ENCODE measurements around the gene SKI.
"Not testable (repeated sequence)": the region's sequence is repeated elsewhere in the genome, so short reads cannot be mapped to it uniquely, and the experiment has no call there.

Gene SKI

DNA sequence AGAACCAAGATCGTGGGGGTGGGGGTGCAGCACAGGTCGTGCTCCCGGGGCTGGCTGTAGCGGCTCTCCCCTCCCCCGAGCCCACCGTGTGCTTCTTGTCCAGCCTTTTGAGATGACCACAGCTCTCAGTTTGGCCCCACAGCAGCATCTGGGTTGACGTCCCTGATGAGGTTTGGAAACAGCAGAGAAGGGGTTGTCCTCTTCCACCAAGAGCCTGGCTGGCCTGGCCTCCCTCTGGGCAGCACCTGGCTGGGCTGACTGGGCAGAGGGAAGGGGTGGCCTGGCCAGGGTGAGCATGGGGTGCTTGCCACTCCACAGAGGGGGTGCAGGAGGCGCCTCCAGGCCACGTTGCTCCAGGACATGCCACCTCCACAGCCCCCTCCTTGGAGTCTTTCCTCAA lies 61.5 kb downstream of the SKI start:
- DNase-seq = no peak

- no peak for DNase-seq
These were observed 62.1 kb downstream of the SKI start for GRCh38 chr1:2290171-2290578.

GRCh38 chr1:2290595-2291510 lies 62.7 kb downstream of the SKI start:
- DNase-seq = peak in 44 of 51 donors; percentile 27 to 79 (median 56)

DNA sequence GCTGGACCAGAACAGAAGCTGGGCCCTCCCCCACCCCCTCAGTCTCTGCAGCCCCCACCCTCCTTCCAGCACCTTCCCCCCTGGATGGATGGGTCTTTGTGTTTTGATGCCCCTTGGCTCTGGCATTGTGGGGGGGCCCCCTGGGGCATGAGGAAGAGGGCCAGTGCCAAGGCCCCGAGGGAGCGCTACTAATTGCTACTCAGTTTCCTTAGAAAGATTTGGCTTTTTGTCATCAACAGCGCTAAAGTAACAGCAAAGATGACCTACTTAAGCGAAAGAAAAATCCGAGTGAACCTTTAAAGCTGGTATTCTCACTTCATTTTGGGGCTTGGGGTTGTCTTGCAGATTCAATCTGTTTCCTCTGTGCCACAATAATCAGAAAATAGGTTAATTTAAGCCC lies 63.5 kb downstream of the SKI start:
- DNase-seq = no peak

DNA sequence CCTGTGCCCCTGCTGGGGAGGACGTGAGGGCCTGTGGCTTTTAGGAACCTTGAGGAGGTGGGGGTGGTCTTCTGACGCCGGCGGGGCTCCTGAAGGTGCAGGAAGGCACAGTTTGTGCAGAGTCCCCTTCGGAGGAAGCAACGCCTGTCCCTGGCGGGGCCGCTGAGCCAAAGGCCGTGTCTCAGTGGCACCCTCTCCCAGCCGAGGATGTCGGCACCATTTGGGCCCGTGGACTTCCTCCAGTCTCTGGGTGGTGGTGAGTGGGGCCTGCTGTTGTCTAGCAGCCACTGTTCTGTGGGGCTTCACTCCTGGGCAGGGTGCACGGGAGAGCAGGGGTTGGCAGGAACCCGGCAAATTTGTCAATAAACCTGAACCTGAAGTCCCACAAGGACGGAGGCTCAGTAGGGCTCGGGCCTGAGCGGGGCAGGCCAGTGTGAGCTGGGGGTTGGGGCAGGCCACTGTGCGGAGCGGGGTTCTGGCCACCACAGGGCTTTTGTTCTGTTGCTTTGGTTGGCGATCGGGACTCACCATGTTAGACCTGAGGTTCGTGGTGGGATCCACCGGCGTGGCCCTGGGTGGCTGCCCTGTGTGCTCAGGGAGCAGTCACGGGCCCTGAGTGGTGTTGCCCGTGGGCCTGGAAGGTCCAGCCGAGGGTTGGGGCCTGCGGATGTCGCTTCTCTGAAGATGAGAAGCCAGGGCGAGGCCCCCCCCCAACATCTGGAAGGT lies 64.8 kb downstream of the SKI start:
- no peak for DNase-seq

GRCh38 chr1:2294033-2294724 lies 66.1 kb downstream of the SKI start:
- no peak for DNase-seq

DNA sequence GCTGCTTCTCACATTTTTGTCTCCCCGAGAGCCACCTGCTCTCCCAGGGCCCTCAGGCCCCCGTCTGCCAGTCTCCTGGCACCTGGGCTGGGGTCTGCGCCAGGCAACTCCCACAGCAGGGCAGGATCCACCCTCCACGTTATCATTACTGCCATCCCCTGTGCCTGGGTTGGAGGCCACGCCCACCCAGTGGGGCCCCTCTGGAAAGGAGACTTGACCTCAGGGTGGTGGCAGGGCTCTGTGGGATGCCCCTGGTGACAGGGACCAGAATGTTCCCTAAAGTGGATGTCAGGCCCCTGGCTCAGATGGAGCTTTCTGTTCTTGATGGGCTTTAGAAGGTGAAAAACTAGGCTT lies 66.6 kb downstream of the SKI start:
- no peak for DNase-seq

DNA sequence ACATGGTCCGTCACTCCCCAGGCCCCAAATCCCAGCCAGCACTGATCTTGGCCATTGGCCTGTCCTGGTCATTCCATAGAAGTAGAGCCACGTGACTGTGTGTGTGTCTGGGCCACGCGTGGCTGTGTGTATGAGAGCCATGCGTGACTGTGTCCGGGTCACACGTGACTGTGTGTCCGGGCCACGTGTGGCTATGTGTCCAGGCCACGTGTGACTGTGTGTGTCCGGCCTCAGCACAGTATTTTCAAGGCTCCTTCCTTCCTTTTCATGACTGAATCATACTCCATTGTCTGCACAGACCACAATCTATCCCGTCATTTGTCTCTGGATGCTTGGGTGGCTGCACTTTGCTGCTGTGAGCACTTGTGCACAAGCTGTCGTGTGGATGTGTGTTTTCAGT lies 67.4 kb downstream of the SKI start:
- DNase-seq = no peak

GRCh38 chr1:2296211-2296610 lies 68.1 kb downstream of the SKI start:
- not testable (repeated sequence) for DNase-seq

GRCh38 chr1:2296614-2297013 lies 68.5 kb downstream of the SKI start:
- no peak for DNase-seq

DNA sequence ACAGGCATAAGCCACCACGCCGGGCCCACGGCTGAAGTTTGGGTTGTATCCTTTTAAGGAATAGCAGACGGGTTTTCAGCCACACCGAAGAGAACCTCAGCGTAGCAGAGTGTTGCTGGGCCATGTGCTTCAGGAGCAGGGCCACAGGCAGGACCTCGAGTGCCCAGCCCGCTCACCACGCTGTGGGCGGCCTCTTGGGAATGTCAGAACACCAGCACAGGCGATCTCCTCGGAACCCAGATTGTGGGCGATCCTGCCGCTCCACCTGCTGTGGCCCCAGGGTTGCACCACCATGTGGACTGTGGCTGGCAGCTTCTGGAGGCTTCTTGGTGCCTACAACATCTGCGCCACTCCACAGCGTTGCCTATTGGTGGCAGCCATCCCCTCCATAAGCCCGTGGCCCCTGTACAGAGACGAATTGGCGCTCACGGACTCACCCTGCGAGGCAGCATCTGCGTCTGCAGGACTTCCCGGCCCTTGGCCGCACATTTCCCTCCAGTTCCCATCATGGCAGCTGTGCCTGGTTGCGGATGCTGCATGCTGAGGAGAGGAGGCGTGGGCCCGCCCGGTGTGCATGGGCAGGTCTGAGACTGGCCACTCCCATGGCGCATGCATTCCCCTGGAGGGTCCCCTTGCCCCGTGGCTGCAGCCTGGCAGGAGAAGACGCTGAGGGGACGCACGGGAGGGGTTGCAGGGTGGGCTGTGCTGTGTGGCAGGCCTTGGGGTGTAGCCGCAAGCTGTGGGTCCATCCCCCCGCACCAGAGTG lies 69.3 kb downstream of the SKI start:
- no peak for DNase-seq

GRCh38 chr1:2298685-2299084 lies 70.6 kb downstream of the SKI start:
- no peak for DNase-seq

DNA sequence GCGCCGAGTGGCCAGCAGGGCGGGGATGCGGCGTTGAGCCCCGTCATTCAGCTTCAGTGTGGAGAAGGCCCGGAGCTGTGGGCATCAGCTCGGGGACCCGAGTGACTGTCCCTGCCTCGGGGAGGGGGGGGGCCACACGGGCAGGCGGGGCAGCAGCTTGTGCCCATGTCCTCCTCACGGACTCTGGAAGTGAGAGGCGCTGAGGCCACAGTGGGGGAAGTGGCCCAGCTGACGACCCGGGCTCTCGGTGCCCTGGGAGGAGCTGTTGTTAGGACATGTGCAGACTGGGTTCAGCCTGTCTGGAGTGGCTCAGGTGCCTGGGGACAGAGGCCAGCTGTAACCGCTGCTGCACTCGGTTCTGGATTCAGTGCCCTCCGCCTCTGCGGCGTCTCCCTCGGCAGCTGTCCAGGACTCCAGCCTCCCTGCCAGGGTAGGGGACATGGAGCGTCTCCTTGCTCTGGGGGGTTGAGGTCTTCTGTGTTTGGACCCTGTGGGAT lies 71.1 kb downstream of the SKI start:
- peak in 3 of 51 donors; percentile 30 to 36 (median 33) for DNase-seq

DNA sequence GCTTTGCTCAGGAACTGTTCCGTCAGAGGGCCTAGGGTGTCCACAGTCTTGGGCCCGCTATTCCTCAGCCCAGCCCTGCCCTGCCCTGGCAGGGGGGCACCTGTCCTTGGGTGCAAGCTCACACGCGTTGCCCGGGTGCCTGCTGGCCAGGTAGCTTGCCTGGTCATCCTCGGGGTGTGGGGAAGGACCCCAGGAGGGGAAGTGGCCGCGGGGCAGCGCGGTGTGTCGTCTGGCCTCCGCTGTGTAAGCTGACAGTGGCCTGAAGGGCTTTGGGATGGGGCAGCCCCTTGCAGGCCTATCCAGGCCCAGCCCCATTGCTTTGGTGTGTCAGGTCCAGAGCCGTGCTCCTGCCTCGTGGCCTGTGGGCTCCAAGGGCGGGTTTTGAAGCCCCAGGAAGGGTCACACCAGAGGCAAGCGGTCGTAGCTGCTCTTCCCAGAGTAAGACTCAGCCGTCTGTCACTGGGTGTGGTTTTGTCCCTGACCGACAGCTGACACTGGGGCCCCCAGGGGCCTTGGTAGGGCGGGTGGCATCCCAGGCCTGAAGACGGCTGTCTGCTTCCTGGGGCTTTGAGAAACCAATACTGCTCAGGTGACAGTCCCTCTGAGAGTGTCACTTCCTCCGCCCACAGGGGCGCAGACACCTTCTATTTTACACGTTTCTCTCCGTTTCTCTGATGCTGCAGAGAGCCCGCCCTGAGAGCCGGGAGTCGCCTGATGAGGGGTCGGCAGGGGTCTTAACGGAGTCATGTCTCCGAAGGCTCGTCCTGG lies 72.1 kb downstream of the SKI start:
- no peak for DNase-seq

DNA sequence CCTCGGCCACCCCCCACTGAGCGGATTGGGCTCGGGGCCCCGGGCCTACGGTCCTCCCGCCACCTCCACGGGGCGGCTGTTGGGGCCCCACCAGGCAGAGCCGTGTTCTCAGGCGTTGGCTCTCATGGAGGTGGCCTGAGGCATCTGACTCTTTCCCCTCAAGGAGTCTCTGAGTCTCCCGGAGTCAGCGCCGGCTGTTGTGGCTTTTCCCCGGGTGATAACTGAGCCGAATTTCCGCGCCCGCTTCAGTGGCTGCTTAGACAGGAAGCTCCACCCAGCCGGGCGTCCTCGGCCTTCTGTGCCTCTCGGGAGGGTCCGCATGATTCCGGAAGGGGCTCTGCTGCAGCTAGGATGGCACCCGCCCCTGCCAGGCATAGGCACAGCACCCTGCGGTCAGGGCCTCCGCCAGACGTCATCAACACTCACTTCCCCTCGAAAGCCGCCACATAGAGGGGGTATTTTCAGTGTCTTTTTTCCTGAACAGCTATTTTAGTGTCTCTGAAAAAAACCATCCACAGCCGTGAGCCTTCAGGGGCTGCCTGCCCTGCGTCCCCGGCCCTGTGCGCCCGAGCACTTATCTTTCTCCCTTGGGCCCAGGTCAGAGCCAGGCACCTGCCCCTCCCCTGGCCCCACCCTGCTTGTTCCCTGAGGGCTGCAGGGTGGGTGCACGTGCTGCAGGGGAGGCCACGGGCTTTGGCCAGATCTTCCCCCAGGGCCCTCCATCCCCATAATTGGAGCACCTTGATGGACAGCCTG lies 72.9 kb downstream of the SKI start:
- DNase-seq = peak in 26 of 51 donors; percentile 20 to 68 (median 42)

DNA sequence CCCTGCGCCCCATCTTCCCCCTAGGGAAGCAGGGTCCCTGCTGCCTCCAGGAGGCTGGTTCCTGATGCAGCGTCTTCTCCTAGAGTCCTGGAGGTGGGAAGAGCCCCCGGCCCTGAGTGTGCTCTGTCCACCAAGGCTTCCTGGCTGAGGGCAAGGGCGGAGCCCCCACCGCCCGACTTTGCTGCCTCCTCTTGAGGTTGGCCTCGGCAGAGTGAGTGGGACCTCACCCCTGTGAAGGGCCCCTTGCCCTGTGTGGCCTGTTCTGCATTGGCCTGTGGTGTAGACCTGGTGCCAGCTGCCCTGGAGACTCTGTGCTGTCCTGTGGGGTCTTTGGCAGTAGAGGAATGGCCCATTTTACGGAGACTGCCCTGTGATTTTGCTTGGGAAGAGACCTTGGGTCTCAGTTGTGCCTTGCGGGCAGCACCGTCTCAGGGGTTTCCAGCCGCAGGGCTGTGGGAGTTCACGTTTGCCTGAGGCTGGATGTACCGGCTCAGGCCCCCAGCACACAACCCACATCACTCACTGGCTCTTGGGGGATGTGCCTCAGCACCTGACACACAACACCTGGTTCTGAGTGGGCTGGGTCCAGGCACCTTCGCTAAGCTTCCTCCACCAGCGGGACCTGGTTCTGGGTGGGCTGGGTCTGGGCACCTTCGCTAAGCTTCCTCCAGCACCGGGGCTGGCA lies 73.6 kb downstream of the SKI start:
- DNase-seq = no peak

DNA sequence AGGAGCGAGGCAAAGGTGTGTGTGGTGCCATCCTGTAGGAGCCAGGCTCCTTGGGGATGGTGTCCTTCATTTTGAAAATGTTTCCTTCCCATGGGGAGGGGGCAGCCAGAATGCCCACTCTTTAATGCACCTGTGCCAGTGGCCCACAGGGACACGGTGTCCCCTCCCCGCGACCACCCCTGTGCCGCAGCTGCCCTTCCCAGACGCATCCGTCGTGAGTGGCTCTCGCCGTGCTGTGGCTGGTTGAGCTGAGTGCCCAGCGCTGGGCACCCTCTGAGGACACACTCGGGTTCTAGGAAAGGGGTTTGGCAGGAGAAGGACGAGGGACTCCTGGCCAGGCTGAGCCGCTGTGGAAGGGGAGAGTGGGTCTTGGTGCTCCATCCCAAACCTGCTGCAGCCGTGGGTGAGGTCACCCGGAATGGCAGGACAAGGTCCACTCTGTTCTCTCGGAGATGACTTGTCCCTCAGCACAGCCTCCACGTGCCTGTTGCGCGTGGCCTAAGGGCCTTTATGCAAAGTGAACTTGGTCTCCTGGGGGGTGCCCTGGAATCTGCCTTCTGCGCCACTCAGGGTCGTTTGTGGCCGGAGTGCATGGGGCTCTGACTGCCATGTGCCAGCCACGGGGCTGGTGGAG lies 74.3 kb downstream of the SKI start:
- DNase-seq = no peak

- DNase-seq = no peak
These were observed 75.1 kb downstream of the SKI start for GRCh38 chr1:2303016-2303775.

Measured in hypothalamus (tissue), 51 donors.